GM18951 (cell line): ENCODE data around the gene INPP5A.
"Not testable (repeated sequence)": the region's sequence is repeated elsewhere in the genome, so short reads cannot be mapped to it uniquely, and the experiment has no call there.

ENCODE experiments used
- POLR2A ChIP-seq: IDR thresholded peaks from 4 replicates; pipeline ENCODE4 v1.6.1; 2011; ENCODE audit warnings: mild to moderate bottlenecking; ENCODE audit not compliant: insufficient read length, insufficient read depth; ENCODE audit errors: extremely low read depth
- in situ Hi-C: fragments of 300-500 bp; cut with MboI; formaldehyde crosslinking; loops from one replicate; pipeline ENCODE4 v1.12.0; 2022; ENCODE audit warnings: low sequenced_read_pairs, mixed read lengths, inconsistent platforms; ENCODE audit not compliant: unreplicated experiment

The INPP5A gene

GRCh38 chr10:132497861-132498561, 39.6 kb upstream of the INPP5A start:
- no peak for TF ChIP-seq POLR2A
- in situ Hi-C loops, result no loop called here

- in situ Hi-C loops, result no loop called here
- no peak for TF ChIP-seq POLR2A
Observed at GRCh38 chr10:132498562-132499366, 38.8 kb upstream of the INPP5A start.

GRCh38 chr10:132499367-132499685, 38.3 kb upstream of the INPP5A start:
- TF ChIP-seq POLR2A, result no peak
- in situ Hi-C loops, result no loop called here

GRCh38 chr10:132500781-132501415, 36.7 kb upstream of the INPP5A start:
- in situ Hi-C loops, result no loop called here
- no peak for TF ChIP-seq POLR2A

- in situ Hi-C loops, result no loop called here
Observed at GRCh38 chr10:132502544-132503300, 34.9 kb upstream of the INPP5A start.

GRCh38 chr10:132503581-132504421, 33.8 kb upstream of the INPP5A start:
- in situ Hi-C loops, result no loop called here
- TF ChIP-seq POLR2A, result no peak

More at GRCh38 chr10:132502544-132503300, 34.9 kb upstream of the INPP5A start:
- TF ChIP-seq POLR2A, result no peak

- TF ChIP-seq POLR2A, result no peak
- in situ Hi-C loops, result no loop called here
Observed at GRCh38 chr10:132504501-132505272, 32.9 kb upstream of the INPP5A start.

GRCh38 chr10:132505546-132505945, 32.0 kb upstream of the INPP5A start:
- in situ Hi-C loops, result not testable (repeated sequence)

- in situ Hi-C loops, result no loop called here
Observed at GRCh38 chr10:132506711-132507408, 30.7 kb upstream of the INPP5A start.

GRCh38 chr10:132507409-132507955, 30.1 kb upstream of the INPP5A start:
- in situ Hi-C loops, result no loop called here
- TF ChIP-seq POLR2A, result no peak

More at GRCh38 chr10:132506711-132507408, 30.7 kb upstream of the INPP5A start:
- no peak for TF ChIP-seq POLR2A

- in situ Hi-C loops, result no loop called here
- no peak for TF ChIP-seq POLR2A
Observed at GRCh38 chr10:132507956-132508490, 29.6 kb upstream of the INPP5A start.
